HG03439 (cell line): ENCODE data around the gene AGK.
"Not testable (repeated sequence)": the region's sequence is repeated elsewhere in the genome, so short reads cannot be mapped to it uniquely, and the experiment has no call there.

Experiments used
- ATAC-seq: cut with Tn5 transposase; IDR thresholded peaks from one replicate; pipeline ENCODE4 v1.9.1; 2021; ENCODE audit warnings: mild to moderate bottlenecking, moderate library complexity; ENCODE audit not compliant: unreplicated experiment

Gene AGK

GRCh38 chr7:141645188-141645587 is 94.0 kb downstream of the AGK start:
- no peak for ATAC-seq

- no peak for ATAC-seq
These were observed 95.7 kb downstream of the AGK start for GRCh38 chr7:141646826-141647480.

- ATAC-seq, result not testable (repeated sequence)
These were observed 96.5 kb downstream of the AGK start for GRCh38 chr7:141647701-141648100.

- no peak for ATAC-seq
These were observed 97.3 kb downstream of the AGK start for GRCh38 chr7:141648276-141649114.

- ATAC-seq, result peak; percentile 84
These were observed 98.1 kb downstream of the AGK start for GRCh38 chr7:141649137-141649864.

GRCh38 chr7:141649865-141650634 is 98.8 kb downstream of the AGK start:
- ATAC-seq, result peak; percentile 59

- ATAC-seq, result no peak
These were observed 100.2 kb downstream of the AGK start for GRCh38 chr7:141651417-141651816.

GRCh38 chr7:141652691-141653090 is 101.5 kb downstream of the AGK start:
- ATAC-seq, result no peak

- no peak for ATAC-seq
These were observed 103.3 kb downstream of the AGK start for GRCh38 chr7:141654551-141654950.

- no peak for ATAC-seq
These were observed 108.3 kb downstream of the AGK start for GRCh38 chr7:141659501-141659900.

GRCh38 chr7:141660259-141660658 is 109.0 kb downstream of the AGK start:
- no peak for ATAC-seq

- no peak for ATAC-seq
These were observed 112.1 kb downstream of the AGK start for GRCh38 chr7:141663081-141663849.

- ATAC-seq, result no peak
These were observed 113.2 kb downstream of the AGK start for GRCh38 chr7:141664450-141664849.

- no peak for ATAC-seq
These were observed 114.2 kb downstream of the AGK start for GRCh38 chr7:141665208-141666035.

GRCh38 chr7:141666071-141666470 is 114.9 kb downstream of the AGK start:
- no peak for ATAC-seq

GRCh38 chr7:141668853-141669252 is 117.6 kb downstream of the AGK start:
- ATAC-seq, result no peak

- no peak for ATAC-seq
These were observed 120.7 kb downstream of the AGK start for GRCh38 chr7:141671705-141672496.

- no peak for ATAC-seq
These were observed 122.1 kb downstream of the AGK start for GRCh38 chr7:141673346-141673745.
